ENCODE measurements around the gene REM2.

The REM2 gene

GRCh38 chr14:22896356-22896755 lies 13.3 kb downstream of the REM2 start:
- CTCF ChIA-PET = interaction anchor here (0.8 to 12.7 kb wide), 15 partner anchors 14 to 504 kb away, joined by 3 to 164 read pairs (median 4); partner anchors contain the start of genes LRP10, PRMT5 and REM2
- no peak for TF ChIP-seq CTCF (IDR thresholded peaks at IDR 0.05; ENCODE audit: insufficient read depth, low read length, missing control alignments)
- no peak for DNase-seq (ENCODE audit: low read depth, low spot score)

GRCh38 chr14:22896760-22897159 lies 13.7 kb downstream of the REM2 start:
- no peak for DNase-seq (ENCODE audit: low read depth, low spot score)
- no peak for TF ChIP-seq CTCF (IDR thresholded peaks at IDR 0.05; ENCODE audit: insufficient read depth, low read length, missing control alignments)
- ChIA-PET CTCF (interaction anchor here (0.8 to 12.7 kb wide), 15 partner anchors 14 to 505 kb away, joined by 3 to 164 read pairs (median 4); partner anchors contain the start of genes LRP10, PRMT5 and REM2), POLR2A (interaction anchor here (1.2 kb wide), 1 partner anchor 15 kb away, joined by 5 read pairs; no protein-coding TSS in a partner anchor)
- H3K4me3 ChIP-seq (ENCODE audit: low read depth, low read length) = no peak overlapping the region

More at GRCh38 chr14:22896356-22896755, 13.3 kb downstream of the REM2 start:
- POLR2A ChIA-PET = interaction anchor here (1.2 kb wide), 1 partner anchor 14 kb away, joined by 5 read pairs; no protein-coding TSS in a partner anchor
- H3K4me3 ChIP-seq (ENCODE audit: low read depth, low read length) = no peak overlapping the region

- ChIA-PET POLR2A (interaction anchor here (1.0 to 1.2 kb wide), 2 partner anchors 15 to 26 kb away, joined by 4 to 5 read pairs; partner anchors contain the start of gene LRP10), CTCF (interaction anchor here (0.8 to 12.7 kb wide), 11 partner anchors 15 to 342 kb away, joined by 3 to 164 read pairs (median 7); partner anchors contain the start of genes LRP10, PRMT5 and REM2)
- no peak for TF ChIP-seq CTCF (IDR thresholded peaks at IDR 0.05; ENCODE audit: insufficient read depth, low read length, missing control alignments)
- H3K4me3 ChIP-seq (ENCODE audit: low read depth, low read length) = no peak overlapping the region
- DNase-seq (ENCODE audit: low read depth, low spot score) = no peak
Measured at GRCh38 chr14:22897357-22897756, 14.3 kb downstream of the REM2 start.

DNA sequence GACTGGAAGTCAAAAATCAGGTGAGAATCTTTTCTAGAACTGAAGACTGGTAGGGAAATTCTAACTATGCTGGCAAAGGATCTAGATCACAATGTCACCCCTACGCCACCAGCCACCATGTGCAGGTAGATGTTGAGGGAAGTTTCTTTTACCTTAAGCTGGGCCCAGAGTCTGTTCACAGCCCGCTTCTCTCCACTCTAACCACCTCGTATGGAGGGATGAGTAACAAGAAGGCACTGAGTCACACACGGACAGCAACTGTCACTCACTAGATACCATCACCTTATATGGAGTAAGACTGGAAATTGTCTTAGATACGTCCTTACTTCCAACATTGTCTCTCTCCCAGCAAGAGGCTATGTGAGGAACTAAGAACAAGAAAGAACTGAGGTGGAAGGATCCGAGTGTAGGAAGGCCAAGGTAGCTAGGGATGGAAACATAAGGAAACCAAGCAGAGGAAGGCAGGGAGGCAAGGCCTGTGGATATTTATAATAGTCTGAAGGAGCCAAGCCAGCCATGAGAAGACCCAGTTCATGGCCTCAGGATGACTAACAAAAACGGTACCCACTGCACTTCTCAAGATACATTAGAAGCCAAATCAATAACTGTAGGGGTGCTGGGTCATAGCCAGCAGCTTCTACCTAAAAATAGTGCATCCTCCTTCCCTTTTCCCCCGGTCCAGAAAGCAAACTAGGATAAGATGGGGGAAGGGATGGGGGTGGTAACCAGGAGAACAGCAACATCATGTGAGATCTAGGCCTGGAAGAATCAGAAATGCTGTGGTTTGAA lies 15.5 kb downstream of the REM2 start:
- ChIA-PET POLR2A (interaction anchor here (0.5 to 1.2 kb wide), 5 partner anchors 10 to 47 kb away, joined by 3 to 8 read pairs (median 3); partner anchors contain the start of gene LRP10), CTCF (interaction anchor here (0.6 to 12.7 kb wide), 16 partner anchors 9 to 677 kb away, joined by 3 to 164 read pairs (median 14); partner anchors contain the start of genes LRP10, RBM23 and REM2)

DNA sequence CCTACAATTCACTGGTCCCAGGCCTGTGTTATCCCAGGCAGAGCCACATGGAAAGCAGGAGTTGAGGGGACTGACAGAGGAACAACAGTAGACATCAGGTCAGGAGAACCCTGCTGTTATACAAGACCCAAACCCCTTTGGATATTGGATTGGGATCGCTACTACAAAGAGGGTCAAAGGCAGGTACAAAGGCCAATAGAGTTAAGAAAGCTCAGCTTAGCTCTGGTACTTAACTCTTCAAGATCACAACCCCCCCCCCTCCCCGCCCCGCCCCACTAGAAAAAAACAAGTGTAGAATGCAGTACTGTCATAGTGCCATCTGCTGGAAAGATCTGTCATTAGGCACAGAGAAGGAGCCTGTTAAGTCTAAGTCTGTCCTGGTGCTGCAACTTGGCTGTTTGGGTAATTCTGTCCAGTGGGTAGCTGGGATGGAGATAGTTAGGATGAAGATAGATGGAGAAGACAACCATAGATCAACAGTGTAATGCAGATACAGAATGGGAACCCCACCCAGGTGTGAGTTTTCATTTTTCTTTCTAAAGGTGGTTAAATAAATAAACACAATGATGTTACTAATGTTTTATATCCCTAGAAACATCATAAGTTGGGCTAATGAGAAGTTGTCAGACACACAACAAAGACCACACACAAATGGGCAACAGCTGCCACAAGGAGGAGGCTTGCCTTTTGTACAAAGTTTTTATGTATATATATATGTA lies 17.2 kb downstream of the REM2 start:
- DNase-seq (ENCODE audit: low read depth, low spot score) = no peak
- no peak overlapping the region for H3K4me3 ChIP-seq (ENCODE audit: low read depth, low read length)
- peak; percentile 72 for TF ChIP-seq CTCF (IDR thresholded peaks at IDR 0.05; ENCODE audit: insufficient read depth, low read length, missing control alignments)
- ChIA-PET POLR2A (interaction anchor here (0.7 to 1.0 kb wide), 2 partner anchors 9 to 16 kb away, joined by 3 to 4 read pairs; no protein-coding TSS in a partner anchor), CTCF (interaction anchor here (0.6 to 12.7 kb wide), 47 partner anchors 8 to 516 kb away, joined by 3 to 164 read pairs (median 5); partner anchors contain the start of genes AJUBA, LRP10, MMP14 and PRMT5)

More for the DNA sequence above, 15.5 kb downstream of the REM2 start:
- TF ChIP-seq CTCF (IDR thresholded peaks at IDR 0.05; ENCODE audit: insufficient read depth, low read length, missing control alignments) = no peak
- no peak overlapping the region for H3K4me3 ChIP-seq (ENCODE audit: low read depth, low read length)
- peak; percentile 51 for DNase-seq (ENCODE audit: low read depth, low spot score)
